ENCODE results near the gene IFNL1.
"Not testable (repeated sequence)": the region's sequence is repeated elsewhere in the genome, so short reads cannot be mapped to it uniquely, and the experiment has no call there.

IFNL1 gene

DNA sequence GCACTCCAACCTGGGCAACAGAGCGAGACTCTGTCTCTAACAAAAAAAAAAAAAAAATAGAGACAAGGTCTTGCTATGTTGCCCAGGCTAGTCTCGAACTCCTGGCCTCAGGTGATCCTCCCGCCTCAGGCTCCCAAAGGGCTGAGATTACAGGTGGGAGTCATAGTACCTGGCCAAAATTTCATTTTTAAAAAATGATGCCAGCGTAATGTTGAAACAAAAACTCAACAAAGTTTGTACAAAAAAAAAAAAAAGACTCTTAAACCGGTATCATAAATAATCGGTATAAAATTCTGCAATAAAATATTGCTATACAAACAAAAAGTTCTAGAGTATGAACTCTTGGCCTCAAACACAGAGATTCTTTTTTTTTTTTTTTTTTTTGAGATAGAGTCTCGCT lies 36.1 kb downstream of the IFNL1 start:
- no peak for DNase-seq (ENCODE audit: low read depth in 3 of 3)

DNA sequence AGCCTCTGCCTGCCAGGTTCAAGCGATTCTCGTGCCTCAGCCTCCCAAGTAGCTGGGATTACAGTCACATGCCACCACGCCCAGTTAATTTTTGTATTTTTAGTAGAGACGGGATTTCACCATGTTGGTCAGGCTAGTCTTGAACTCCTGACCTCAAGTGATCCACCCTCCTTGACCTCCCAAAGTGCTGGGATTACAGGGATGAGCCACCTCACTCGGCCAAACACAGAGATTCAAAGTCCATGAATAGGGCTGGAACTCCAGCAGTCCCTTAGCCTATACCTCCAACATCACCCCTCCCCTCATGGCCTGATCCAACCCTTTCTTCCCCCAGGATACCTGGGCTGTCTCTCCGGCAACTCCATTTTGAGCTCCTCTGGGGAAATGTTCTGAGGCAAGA lies 36.5 kb downstream of the IFNL1 start:
- DNase-seq (ENCODE audit: low read depth in 3 of 3) = not testable (repeated sequence)

DNA sequence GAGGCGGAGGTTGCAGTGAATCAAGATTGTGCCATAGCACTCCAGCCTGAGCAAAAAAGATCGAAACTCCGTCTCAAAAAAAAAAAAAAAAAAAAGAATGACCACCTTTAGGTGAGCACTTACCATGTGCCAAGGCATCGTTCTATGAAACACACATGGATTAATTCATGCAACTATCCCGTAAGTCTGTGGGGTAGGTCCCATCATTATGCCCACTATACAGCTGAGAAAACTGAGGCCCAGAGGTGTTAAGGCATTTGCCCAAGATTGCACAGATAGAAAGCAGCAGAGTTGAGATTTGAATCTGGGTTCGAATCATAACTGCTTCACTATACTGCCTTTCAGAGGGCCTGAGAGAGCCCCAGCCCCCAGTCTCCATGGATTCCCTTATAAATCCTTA lies 37.3 kb downstream of the IFNL1 start:
- DNase-seq (ENCODE audit: low read depth in 3 of 3) = no peak

DNA sequence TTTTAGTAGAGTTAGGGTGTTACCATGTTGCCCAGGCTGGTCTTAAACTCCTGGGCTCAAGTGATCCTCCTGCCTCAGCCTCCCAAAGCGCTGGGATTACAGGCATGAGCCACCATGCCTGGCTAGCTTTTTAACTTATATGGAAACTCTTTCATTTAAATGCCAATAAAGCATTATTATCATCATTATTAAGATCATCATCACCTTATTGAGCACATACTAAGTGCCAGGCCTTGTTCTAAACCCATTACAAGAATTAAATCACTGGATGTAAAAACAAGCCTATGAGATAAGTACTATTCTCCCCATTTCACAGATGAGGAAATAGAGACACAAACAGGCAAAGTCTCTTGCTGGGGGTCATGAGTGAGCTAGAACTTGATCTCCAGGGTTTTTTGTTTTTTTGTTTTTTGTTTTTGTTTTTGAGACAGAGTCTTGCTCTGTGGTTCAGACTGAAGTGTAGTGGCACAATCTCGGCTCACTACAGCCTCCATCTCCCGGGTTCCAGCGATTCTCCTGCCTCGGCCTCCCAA lies 38.3 kb downstream of the IFNL1 start:
- no peak for DNase-seq (ENCODE audit: low read depth in 3 of 3)

DNA sequence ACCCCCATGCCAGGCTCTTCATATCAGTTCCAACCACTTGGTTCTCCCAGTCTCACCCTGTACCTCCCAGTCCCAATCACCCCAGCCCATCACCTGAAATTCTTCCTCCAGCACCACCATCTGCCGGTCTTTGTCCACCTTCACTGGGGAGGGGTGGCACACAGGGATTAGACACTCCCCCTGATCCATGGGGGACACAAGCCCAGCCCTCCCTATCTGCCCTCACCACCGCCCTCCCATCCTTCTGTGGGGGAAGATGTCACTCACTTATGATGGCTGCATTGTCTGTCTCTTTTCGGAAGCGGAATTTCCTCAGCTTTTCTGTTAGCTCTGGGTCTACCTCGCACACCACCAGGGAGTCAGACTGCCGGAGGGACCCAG lies 39.0 kb downstream of the IFNL1 start:
- no peak for DNase-seq (ENCODE audit: low read depth in 3 of 3)

DNA sequence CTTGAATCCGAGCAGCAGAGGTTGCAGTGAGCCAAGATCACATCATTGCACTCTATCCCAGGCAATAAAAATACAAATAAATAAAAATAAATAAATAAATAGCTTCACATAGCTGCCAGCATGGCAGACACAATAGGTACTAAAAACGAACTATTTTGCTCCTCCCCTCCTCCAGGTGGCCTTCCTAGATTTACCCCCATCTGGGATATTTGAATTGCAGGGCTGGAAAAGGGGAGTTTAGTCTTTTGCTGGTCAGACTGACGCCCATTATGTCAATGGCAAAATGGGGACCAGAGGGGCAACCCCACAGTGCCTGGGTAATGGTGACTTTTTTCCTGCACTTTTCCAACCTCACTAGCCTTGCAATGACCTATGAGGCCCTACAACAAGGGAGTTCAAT lies 40.3 kb downstream of the IFNL1 start:
- DNase-seq (ENCODE audit: low read depth in 3 of 3) = no peak

DNA sequence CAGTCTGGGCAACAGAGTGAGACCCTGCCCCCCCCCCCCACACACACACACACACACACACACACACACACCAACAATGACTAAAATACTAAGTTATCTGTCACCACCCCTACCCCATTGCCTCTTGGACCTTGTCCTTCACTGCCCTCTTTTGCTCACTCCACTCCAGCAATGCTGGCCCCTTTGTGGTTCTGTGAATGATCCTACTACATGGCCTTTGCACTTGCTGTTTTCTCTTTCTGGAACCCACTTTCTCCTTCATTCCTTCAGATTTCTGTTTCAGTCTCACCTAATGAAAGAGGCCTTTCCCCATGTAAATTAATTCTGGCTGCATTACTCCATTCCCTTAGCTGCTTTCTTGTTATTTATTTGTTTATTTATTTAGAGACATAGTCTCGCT lies 43.5 kb downstream of the IFNL1 start:
- no peak for DNase-seq (ENCODE audit: low read depth in 3 of 3)

DNA sequence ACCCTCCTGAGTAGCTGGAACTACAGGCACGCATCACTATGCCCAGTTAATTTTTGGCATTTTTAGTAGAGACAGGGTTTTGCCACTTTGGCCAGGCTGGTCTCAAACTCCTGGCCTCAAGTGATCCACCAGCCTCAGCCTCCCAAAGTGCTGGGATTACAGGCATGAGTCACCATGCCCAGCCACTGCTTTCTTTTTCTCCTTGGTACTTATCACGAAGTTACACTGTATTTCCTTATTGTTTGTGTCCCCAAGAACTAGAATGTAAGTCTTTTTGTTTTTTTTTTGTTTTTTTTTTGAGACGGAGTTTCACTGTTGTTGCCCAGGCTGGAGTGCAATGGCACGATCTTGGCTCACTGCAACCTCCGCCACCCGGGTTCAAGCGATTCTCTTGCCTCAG lies 43.9 kb downstream of the IFNL1 start:
- DNase-seq (ENCODE audit: low read depth in 3 of 3) = not testable (repeated sequence)

DNA sequence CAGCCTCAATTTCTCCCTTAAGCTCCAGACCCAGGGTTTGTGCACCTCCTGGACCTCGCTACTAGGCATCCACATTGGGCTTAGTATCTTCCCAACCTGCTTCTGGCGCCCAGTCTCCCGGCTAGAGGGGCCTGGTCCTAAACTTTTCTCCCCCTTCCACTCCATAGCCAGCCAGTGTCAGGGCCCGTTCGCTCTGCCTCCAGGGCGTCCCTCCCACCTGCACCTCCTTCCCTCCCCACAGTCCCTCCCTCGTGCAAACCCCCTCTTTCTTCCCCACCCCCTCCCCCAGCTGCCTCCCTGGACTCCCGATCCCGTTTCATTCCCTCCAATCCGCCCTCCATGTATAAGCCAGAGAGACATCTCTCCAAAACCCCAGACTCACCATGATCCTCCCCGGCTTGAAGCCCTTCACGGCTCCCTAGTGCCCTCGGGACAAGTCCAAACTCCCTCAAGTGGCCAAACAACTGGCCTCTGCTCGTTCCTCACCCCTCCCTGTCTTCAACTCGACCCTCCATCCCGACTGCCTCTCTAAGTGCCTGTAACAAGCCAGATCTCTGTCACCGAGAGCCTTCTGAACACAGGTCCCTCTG lies 45.0 kb downstream of the IFNL1 start:
- DNase-seq (ENCODE audit: low read depth in 3 of 3) = no peak

DNA sequence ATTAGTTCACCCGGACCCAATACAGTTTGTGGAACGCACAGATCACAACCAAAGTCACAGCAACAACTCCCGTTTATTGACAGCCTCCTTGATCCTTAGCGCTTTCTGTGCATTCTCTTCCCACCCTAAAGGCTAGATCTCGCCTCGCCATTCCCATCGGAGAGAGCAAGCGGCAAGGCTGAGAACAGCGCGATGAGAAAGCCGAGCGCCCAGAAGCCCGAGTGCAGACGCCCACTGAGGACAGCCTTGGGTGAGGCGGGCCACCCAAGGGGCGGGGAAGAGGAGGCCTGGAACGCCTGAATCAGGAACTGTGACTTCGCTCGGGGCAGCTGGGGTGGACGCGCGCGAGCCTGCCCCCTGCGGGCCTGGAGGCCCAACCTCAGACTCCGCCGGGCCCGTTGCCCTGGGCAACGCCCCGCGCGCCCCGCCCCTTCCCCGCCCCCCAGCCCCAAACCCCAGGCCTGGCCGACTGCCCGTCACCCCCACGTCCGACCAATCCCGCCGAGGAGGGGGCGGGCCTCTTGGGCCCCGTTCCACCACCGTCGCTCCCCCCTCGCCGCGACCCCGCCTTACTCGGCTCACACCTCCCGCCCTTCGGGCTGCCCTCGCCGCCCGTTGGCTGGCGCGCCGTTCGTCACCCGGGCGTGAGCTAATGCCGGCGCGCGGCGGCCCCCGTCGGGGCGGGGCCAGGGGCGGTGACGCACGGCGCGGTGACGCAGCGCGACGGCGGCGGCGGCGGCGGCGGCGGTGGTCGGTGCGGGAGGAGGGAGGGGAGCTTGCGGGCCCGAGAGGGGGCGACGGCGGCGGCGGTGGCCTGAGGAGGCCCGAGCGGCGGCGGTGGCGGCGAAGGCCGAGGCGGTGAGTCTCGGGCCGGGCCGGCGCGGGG lies 45.8 kb downstream of the IFNL1 start, which contains the start of gene SAMD4B:
TSS of gene SAMD4B (plus strand) at position 703 of the 886 bp plus-strand sequence. CDS start 14,473 bp downstream, outside the sequence.
- DNase-seq (ENCODE audit: low read depth in 3 of 3) = peak; percentile 97 to 98 (median 98)

DNA sequence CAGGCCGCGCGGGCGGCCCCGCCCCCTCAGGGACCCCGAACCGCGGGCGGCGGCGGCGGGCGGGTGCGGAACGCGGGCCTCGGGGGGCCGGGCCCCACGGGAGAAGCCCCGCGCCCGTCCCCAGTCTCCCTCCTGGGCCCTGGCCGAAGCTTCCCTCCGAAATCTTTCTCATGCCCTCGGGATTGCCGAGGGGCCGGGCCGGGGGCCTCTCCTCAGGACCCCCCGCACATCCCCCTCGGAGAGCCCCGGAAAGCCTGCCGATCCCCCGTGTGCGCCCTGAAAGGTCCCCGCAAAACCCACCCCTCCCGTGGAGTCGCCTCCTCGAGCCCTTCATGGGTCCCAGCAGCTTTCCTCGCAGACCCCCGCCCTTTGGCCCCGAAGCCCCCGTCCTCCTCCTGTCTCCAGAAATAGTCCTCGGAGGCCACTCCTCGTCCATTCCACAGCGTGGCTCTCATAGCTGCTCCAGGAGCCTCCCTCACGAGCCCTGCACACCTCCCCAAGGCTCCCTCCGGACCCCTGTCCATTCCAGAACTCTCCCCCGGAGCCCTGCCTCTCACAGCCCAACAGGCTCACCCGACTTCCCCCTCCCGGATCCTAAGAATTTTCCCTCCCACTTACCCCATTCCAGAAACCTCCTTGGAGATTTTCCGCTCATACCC lies 46.6 kb downstream of the IFNL1 start:
- DNase-seq (ENCODE audit: low read depth in 3 of 3) = no peak

DNA sequence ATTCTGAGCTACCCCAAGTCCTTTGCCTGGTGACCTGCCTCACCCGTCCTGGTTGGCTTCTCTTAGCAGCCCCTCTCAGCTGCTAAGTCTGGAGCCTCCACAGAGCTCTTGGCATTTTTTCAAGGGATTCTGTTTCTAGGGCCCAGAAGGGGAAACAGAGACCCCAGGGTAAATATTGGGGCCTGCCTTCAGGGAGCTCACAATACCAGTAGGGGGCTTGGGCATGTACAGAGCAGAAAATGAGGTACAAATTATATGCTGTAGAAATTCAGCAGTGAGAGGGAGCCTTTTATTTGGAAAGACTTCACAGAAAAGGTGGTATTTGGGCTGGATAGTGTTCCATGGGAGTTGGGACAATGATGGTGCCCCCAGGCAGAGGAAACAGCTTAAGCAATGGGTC lies 49.7 kb downstream of the IFNL1 start:
- no peak for DNase-seq (ENCODE audit: low read depth in 3 of 3)

DNA sequence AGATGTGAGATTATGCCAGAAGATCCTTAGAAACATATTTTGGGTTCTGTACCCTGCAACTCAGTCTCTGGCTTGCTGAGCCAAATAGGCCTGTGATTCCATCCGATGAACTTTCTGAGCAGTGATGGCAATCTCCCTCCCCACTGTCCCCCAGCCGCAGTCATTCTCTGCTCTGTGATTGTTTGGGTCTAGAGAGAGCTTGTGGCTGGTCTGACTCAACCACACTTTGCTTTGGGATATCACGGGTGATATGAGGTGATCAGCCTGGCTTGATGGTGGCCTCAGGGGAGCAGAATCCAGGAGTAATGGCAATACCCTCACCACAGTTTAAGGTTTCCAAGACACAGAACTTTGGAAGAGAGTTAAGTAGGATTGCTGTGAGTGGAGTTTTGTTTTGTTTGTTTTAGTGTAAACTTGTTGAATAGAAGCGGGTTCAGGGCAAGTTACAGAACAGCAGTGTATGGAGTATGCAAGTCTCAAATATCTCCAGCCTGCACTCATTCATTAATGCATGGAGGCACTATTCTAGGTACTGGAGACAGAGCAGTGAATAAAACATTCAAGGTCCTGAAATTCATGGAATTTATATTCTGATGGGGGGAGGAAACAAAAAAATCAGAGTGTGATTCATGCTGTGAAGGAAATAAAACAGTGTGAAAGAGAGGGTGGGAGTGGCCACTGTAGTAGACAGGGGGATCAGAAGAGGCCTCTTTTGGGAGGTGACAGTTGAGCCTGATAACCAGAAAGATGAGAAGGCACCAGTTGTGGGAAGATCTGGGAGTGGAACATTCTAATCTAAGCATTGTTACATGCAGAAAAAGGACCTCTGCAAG lies 51.3 kb downstream of the IFNL1 start:
- no peak for DNase-seq (ENCODE audit: low read depth in 3 of 3)

Data from stimulated activated CD4-positive, alpha-beta T cell treated with anti-CD3 and anti-CD28 coated beads, TNF-alpha, amount 100 ng/mL, for 24 hours (primary cell).